ENCODE data around the gene WNT2B.

GRCh38 chr1:112504001-112504660, 4.6 kb upstream of the WNT2B start:
- TF ChIP-seq CTCF (IDR thresholded peaks at IDR 0.05; ENCODE audit: low read depth, low read length) (no peak), EZH2phosphoT487 (IDR thresholded peaks at IDR 0.05; ENCODE audit: low read depth) (no peak)

Measured in OCI-LY3 (cell line).